Stimulated activated CD4-positive, alpha-beta T cell treated with anti-CD3 and anti-CD28 coated beads, TNF-alpha, amount 100 ng/mL, for 1 hour (primary cell): ENCODE measurements around the gene WAPL.

Source experiments
- DNase-seq, 3 donors: peaks; one replicate each; pipeline ENCODE4 v3.0.0-alpha.2; 2020; ENCODE audit warnings: low read depth in 3 of 3, low spot score in 1 of 3

WAPL gene

DNA sequence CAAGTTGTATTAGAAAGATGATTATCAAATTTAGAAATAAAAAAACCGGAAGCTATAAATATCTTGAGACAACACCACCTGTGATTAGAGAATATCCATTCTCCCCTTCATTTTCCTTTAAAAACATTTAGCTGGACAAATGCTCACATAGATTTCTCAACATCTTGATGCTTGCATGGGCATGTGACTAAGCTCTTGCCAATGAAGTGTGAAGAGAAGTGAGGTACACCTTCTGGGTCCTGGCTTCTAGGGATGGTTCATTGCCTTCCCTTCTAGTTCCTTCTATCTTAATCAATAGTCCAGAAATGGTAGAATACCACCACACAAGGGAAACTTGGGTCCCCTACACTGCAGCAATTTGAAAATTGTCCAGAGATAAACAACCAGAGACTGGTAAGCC, 41.0 kb downstream of the WAPL start:
- no peak for DNase-seq

- no peak for DNase-seq
Measured at GRCh38 chr10:86472061-86472460, 49.5 kb downstream of the WAPL start.

- no peak for DNase-seq
Measured at GRCh38 chr10:86461963-86462804, 59.4 kb downstream of the WAPL start.

GRCh38 chr10:86451604-86451960, 70.0 kb downstream of the WAPL start:
- no peak for DNase-seq

DNA sequence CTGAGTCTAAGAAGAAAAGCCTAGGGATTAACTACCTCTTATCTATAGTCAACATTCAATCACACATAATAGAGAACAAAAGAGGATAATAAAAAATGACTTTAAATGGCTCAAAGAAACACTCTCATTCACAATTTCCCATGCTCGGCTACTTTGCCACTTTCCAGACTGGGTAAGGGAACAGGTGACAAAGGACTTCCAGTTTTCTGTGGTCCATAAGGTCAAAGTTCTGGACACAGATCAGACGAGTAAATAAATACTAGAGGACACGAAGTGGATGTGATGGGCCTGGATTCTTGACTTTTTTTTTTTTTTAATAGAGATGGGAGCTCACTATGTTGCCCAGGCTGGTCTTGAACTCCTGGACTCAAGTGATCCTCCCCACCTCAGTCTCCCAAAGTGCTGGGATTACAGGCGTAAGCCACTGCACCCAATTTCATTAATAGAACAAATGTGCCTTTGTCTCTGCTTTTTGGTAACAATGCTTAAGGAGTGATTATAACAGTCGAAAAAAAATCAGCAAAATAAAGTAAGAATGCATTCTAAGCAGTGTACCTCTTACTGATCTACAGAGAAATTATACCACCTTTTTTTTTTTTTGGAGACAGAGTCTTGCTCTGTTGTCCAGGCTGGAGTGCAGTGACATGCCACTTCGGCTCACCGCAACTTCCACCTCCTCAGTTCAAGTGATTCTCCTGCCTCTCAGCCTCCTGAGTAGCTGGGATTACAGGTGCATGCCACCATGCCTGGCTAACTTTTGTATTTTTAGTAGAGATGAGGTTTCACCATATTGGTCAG, 70.6 kb downstream of the WAPL start:
- DNase-seq: no peak

- no peak for DNase-seq
Measured at GRCh38 chr10:86449926-86450558, 71.5 kb downstream of the WAPL start.

DNA sequence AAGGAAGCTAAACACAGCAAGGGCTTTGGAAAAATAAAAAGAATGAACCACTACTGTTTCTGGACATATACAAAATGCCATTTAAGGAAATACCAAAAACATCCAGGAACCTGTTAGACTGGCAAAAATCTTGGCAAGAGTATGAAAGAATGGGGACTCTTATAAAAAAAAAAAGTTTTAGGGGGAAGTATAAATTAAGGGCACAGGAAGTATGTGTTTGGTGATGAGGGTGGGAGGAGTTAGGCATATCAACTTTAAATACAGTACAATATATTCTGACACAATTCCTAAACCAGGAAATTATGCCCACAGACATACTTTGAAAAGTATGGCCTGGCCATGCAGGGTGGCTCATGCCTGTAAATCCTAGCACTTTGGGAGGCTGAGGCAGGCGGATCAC, 74.2 kb downstream of the WAPL start:
- no peak for DNase-seq

DNA sequence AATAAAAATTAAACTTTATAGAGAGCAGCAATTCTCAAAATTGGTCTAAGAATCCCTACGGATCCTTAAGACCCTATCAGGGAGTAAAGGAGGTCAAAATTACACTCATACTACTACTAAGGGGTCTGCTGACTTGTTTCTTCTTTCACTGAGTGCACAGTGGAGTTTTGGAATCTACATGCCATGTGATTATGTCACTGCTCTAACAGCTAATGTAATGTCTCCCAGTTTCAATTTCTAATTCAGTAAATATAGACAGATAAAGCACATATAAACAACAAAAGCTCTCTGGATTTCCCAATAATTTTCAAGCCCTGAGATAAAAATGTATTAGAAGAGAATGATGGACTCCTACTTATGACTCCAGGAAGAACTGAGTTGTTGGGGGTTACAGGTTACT, 74.6 kb downstream of the WAPL start:
- DNase-seq: no peak

GRCh38 chr10:86446440-86446839, 75.2 kb downstream of the WAPL start:
- DNase-seq: no peak

- DNase-seq: no peak
Measured at GRCh38 chr10:86443936-86444335, 77.7 kb downstream of the WAPL start.

- DNase-seq: no peak
Measured at GRCh38 chr10:86443069-86443468, 78.5 kb downstream of the WAPL start.

GRCh38 chr10:86440874-86441843, 80.4 kb downstream of the WAPL start:
- DNase-seq: no peak

DNA sequence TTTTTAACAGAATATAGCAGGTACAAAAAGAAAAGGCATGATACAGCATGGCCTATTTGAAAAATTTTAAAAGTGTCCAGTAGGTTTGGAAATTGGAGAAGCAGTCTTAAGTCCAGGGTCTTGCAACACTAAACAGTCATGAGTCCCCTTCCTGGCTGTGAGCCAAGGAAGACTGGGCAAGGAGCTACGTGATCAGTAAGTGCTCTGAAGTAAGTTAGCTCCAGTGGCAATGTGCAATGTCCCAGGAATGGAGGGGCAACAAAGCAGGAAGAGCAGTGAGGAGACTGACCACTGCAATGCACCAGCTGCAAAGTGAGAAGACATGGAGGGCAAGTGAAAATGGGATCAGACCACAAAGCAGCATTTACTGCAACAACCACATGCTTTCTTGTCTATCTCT, 82.0 kb downstream of the WAPL start:
- DNase-seq: no peak

GRCh38 chr10:86438091-86438749, 83.4 kb downstream of the WAPL start:
- DNase-seq: no peak

DNA sequence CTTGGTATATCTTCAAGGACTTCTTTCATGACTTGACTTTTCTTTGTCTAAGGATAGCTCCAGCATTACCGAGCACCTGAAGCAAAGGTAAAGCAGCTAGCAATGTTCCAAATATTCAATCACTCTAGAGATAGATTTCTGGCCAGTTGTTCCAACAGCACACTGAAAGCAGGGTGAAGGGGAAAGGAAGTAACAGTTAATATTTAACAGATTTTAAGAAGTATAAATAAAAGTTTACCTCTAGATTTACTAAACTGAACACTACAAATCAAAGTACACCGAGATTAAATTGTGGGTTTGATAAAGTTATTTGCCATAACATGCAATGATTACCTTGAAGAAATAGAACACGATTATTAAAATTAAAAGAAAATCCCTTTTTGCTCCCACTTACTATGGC, 84.1 kb downstream of the WAPL start:
- DNase-seq: no peak

GRCh38 chr10:86436963-86437362, 84.6 kb downstream of the WAPL start:
- DNase-seq: no peak

DNA sequence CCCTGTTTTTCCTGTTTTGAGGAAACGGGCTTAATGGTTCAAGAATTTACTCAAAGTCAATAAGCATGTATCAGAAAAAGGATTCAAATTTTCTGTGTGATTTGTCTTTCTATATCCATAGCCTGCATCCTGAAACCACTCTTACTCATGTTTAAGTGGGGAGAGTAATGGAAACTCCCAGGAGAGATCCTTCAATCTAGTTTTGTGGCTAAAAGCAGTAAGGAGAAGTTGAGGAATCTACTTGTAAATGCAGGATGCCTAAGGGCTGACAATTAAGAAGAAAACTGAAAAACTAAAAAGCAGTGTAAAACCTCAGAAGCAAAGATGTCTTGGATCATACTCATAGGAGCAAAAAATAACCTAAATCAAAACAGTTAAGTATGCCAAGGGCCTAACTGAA, 86.9 kb downstream of the WAPL start:
- no peak for DNase-seq

DNA sequence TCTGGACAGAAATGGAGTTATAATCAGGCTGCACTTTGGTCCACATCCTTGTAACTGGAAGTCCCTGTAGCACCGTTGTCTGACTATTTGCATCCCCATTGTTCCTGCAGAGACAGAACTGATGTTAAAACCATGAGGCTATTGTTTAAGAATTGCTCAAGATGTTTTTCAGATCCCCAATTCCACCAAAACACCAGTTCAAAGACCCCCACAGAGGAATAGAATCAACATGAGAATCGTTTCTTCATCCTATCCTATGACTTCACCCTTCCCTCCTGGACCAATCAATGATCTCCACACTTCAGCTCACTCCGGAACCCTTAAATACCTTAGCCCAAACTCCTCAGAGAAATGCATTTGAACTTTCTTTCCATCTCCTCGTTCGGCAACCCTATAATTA, 97.9 kb downstream of the WAPL start:
- no peak for DNase-seq

GRCh38 chr10:86419101-86419500, 102.5 kb downstream of the WAPL start:
- no peak for DNase-seq

DNA sequence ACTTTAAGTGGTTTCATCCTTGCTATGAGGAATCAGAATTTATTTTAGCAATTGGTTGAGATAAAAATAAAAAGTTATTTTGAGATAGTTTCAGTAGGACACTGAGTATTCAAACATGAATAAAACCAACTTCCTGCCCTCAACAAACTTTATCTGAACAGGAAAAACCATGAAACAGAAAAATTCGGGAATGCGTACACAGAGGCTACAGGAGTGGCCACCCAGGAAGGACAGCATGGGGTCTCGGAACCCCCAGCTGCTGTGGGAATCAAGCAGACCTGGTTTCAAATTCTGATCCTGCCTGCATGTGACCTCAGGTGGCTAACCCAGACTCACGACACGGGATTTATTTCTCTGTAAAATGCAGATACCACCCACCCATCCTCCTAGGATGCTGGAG, 106.0 kb downstream of the WAPL start:
- DNase-seq: no peak
